Activated CD4-positive, alpha-beta T cell treated with anti-CD3 and anti-CD28 coated beads, Interleukin-2, amount 10 ng/mL, durations not matched to agents 24 days and 14 days (primary cell): ENCODE data around the gene GYPC. TPM values are rescaled to one million over a fixed set of nuclear protein-coding genes. Genes with fewer than 3 reads are reported as not detected.
"Not testable (repeated sequence)": the region's sequence is repeated elsewhere in the genome, so short reads cannot be mapped to it uniquely, and the experiment has no call there.

Source experiments
- DNase-seq: peaks from one replicate; pipeline ENCODE4 v3.0.0; 2022
- H3K27ac Mint-ChIP-seq: one replicate; pipeline ENCODE4 v1.8.0; 2022; ENCODE audit warnings: mild to moderate bottlenecking, mixed read lengths
- H3K27me3 Mint-ChIP-seq: one replicate; pipeline ENCODE4 v1.8.0; 2022; ENCODE audit warnings: mixed read lengths
- H3K36me3 Mint-ChIP-seq: one replicate; pipeline ENCODE4 v1.8.0; 2022; ENCODE audit warnings: low read depth, mild to moderate bottlenecking, mixed read lengths
- H3K4me1 Mint-ChIP-seq: one replicate; pipeline ENCODE4 v1.8.0; 2021; ENCODE audit warnings: mixed read lengths
- H3K4me3 Mint-ChIP-seq: one replicate; pipeline ENCODE4 v1.8.0; 2022; ENCODE audit warnings: mild to moderate bottlenecking, moderate library complexity, mixed read lengths
- H3K9me3 Mint-ChIP-seq: one replicate; pipeline ENCODE4 v1.8.0; 2021; ENCODE audit warnings: mixed read lengths
- intact Hi-C: fragments of 100-400 bp; cut with micrococcal nuclease; formaldehyde crosslinking; loops from one replicate; pipeline ENCODE4 v1.15.1; 2023
- total RNA-seq: library from RNA; stranded (reverse); gene quantifications from 2 replicates; pipeline ENCODE4 v1.2.3, GENCODE V29; 2022

Gene GYPC
- total RNA-seq, 1 donor from 2014 or later: 120 TPM

- Mint-ChIP-seq H3K36me3 (peaks cover 77% of the 10 kb centered on the region), H3K27me3 (no peaks in the 10 kb centered on the region), H3K4me1 (peaks cover 8% of the 10 kb centered on the region), H3K9me3 (peaks cover 4% of the 10 kb centered on the region), H3K4me3 (no peak overlapping the region), H3K27ac (peak overlapping the region; percentile 53)
- intact Hi-C loops: no loop called here
- no peak for DNase-seq
Measured at GRCh38 chr2:126685629-126686028, 29.7 kb downstream of the GYPC start.

GRCh38 chr2:126686286-126686685 is 30.3 kb downstream of the GYPC start:
- Mint-ChIP-seq H3K4me3 (no peak overlapping the region), H3K27me3 (no peaks in the 10 kb centered on the region), H3K27ac (no peak overlapping the region), H3K9me3 (peaks cover 5% of the 10 kb centered on the region), H3K36me3 (peaks cover 77% of the 10 kb centered on the region), H3K4me1 (peaks cover 7% of the 10 kb centered on the region)
- intact Hi-C loops: no loop called here
- DNase-seq: no peak

GRCh38 chr2:126686841-126687485 is 31.0 kb downstream of the GYPC start:
- H3K4me3 Mint-ChIP-seq: no peak overlapping the region
- peaks cover 9% of the 10 kb centered on the region for H3K4me1 Mint-ChIP-seq
- no peak for DNase-seq
- H3K27me3 Mint-ChIP-seq: no peaks in the 10 kb centered on the region
- H3K36me3 Mint-ChIP-seq: peaks cover 79% of the 10 kb centered on the region
- no peak overlapping the region for H3K27ac Mint-ChIP-seq
- H3K9me3 Mint-ChIP-seq: peaks cover 7% of the 10 kb centered on the region
- intact Hi-C loops: no loop called here

- H3K4me3 Mint-ChIP-seq: no peak overlapping the region
- H3K9me3 Mint-ChIP-seq: peaks cover 7% of the 10 kb centered on the region
- H3K4me1 Mint-ChIP-seq: peaks cover 9% of the 10 kb centered on the region
- intact Hi-C loops: no loop called here
- H3K36me3 Mint-ChIP-seq: peaks cover 82% of the 10 kb centered on the region
- DNase-seq: no peak
- no peak overlapping the region for H3K27ac Mint-ChIP-seq
- H3K27me3 Mint-ChIP-seq: no peaks in the 10 kb centered on the region
Measured at GRCh38 chr2:126687503-126687902, 31.5 kb downstream of the GYPC start.

- intact Hi-C loops, H3K4me1 Mint-ChIP-seq, H3K9me3 Mint-ChIP-seq, H3K4me3 Mint-ChIP-seq, H3K27ac Mint-ChIP-seq, H3K27me3 Mint-ChIP-seq, DNase-seq: not testable (repeated sequence)
- H3K36me3 Mint-ChIP-seq: peaks cover 83% of the 10 kb centered on the region
Measured at GRCh38 chr2:126688594-126688993, 32.6 kb downstream of the GYPC start.

- H3K27me3 Mint-ChIP-seq, DNase-seq, H3K4me3 Mint-ChIP-seq, H3K4me1 Mint-ChIP-seq, H3K27ac Mint-ChIP-seq, H3K9me3 Mint-ChIP-seq, intact Hi-C loops: not testable (repeated sequence)
- peaks cover 90% of the 10 kb centered on the region for H3K36me3 Mint-ChIP-seq
Measured at GRCh38 chr2:126692241-126692640, 36.3 kb downstream of the GYPC start.

GRCh38 chr2:126692934-126693592 is 37.1 kb downstream of the GYPC start:
- H3K9me3 Mint-ChIP-seq, H3K27me3 Mint-ChIP-seq, H3K4me3 Mint-ChIP-seq, DNase-seq, H3K4me1 Mint-ChIP-seq, intact Hi-C loops, H3K27ac Mint-ChIP-seq: not testable (repeated sequence)
- H3K36me3 Mint-ChIP-seq: peaks cover 87% of the 10 kb centered on the region

- Mint-ChIP-seq H3K4me3 (no peak overlapping the region), H3K27me3 (no peaks in the 10 kb centered on the region), H3K4me1 (peaks cover 1% of the 10 kb centered on the region), H3K9me3 (peaks cover 3% of the 10 kb centered on the region), H3K36me3 (peaks cover 60% of the 10 kb centered on the region), H3K27ac (no peak overlapping the region)
- no peak for DNase-seq
- intact Hi-C loops: no loop called here
Measured at GRCh38 chr2:126696644-126697520, 40.9 kb downstream of the GYPC start.

GRCh38 chr2:126698376-126698775 is 42.4 kb downstream of the GYPC start:
- no peak for DNase-seq
- Mint-ChIP-seq H3K4me3 (no peak overlapping the region), H3K36me3 (peaks cover 48% of the 10 kb centered on the region), H3K9me3 (no peaks in the 10 kb centered on the region), H3K27ac (no peak overlapping the region), H3K27me3 (no peaks in the 10 kb centered on the region), H3K4me1 (peaks cover 8% of the 10 kb centered on the region)
- intact Hi-C loops: no loop called here

- Mint-ChIP-seq H3K27ac (no peak overlapping the region), H3K36me3 (peaks cover 41% of the 10 kb centered on the region), H3K27me3 (no peaks in the 10 kb centered on the region), H3K4me1 (peaks cover 8% of the 10 kb centered on the region), H3K4me3 (no peak overlapping the region), H3K9me3 (no peaks in the 10 kb centered on the region)
- DNase-seq: no peak
- intact Hi-C loops: no loop called here
Measured at GRCh38 chr2:126699018-126699417, 43.1 kb downstream of the GYPC start.

GRCh38 chr2:126699716-126700581 is 44.0 kb downstream of the GYPC start:
- Mint-ChIP-seq H3K36me3 (peaks cover 34% of the 10 kb centered on the region), H3K4me3 (no peak overlapping the region), H3K27ac (no peak overlapping the region), H3K9me3 (no peaks in the 10 kb centered on the region), H3K4me1 (peaks cover 8% of the 10 kb centered on the region), H3K27me3 (no peaks in the 10 kb centered on the region)
- no peak for DNase-seq
- intact Hi-C loops: no loop called here

GRCh38 chr2:126700677-126701076 is 44.7 kb downstream of the GYPC start:
- H3K36me3 Mint-ChIP-seq: peaks cover 29% of the 10 kb centered on the region
- no peak overlapping the region for H3K27ac Mint-ChIP-seq
- no peaks in the 10 kb centered on the region for H3K27me3 Mint-ChIP-seq
- intact Hi-C loops: no loop called here
- no peak for DNase-seq
- H3K9me3 Mint-ChIP-seq: no peaks in the 10 kb centered on the region
- no peak overlapping the region for H3K4me3 Mint-ChIP-seq
- peaks cover 8% of the 10 kb centered on the region for H3K4me1 Mint-ChIP-seq

GRCh38 chr2:126703311-126703710 is 47.4 kb downstream of the GYPC start:
- Mint-ChIP-seq H3K27ac (no peak overlapping the region), H3K36me3 (peaks cover 9% of the 10 kb centered on the region), H3K4me1 (peaks cover 8% of the 10 kb centered on the region), H3K9me3 (no peaks in the 10 kb centered on the region), H3K27me3 (no peaks in the 10 kb centered on the region), H3K4me3 (no peak overlapping the region)
- DNase-seq: no peak
- intact Hi-C loops: no loop called here
